MCF 10A (cell line): ENCODE results near the gene ATP5F1D. TPM values are rescaled to one million over a fixed set of nuclear protein-coding genes. Genes with fewer than 3 reads are reported as not detected.

ENCODE experiments used
- BruUV-seq: library from RNA; stranded (reverse); fragments of 400-500 nt; replicated peaks from 2 replicates; lab custom pipeline; 2021; lab: Mats Ljungman, UMichigan
- CTCF ChIA-PET: fragments of 300-600 bp; sonication (Branson Sonifier 250); formaldehyde crosslinking; extraction: SDS; loops from one replicate; lab custom pipeline; 2021; ENCODE audit warnings: antibody characterized with exemption, inconsistent platforms; lab: Yijun Ruan, JAX
- POLR2A ChIA-PET: fragments of 300-600, 350-650 bp; sonication (Branson Sonifier 250); formaldehyde crosslinking; extraction: SDS; loops from one replicate; lab custom pipeline; 2020; ENCODE audit warnings: antibody characterized with exemption, inconsistent platforms; lab: Yijun Ruan, JAX
- DNase-seq: peaks from one replicate; pipeline ENCODE4 v3.0.0-alpha.2; 2018; ENCODE audit not compliant: unreplicated experiment
- H3K27ac Mint-ChIP-seq: one replicate; pipeline ENCODE4 v1.8.0; 2022; ENCODE audit warnings: mild to moderate bottlenecking, low read depth, mixed read lengths; ENCODE audit not compliant: unreplicated experiment
- H3K27me3 Mint-ChIP-seq: one replicate; pipeline ENCODE4 v1.8.0; 2022; ENCODE audit warnings: mixed read lengths; ENCODE audit not compliant: insufficient read depth, unreplicated experiment
- H3K36me3 Mint-ChIP-seq: one replicate; pipeline ENCODE4 v1.8.0; 2022; ENCODE audit warnings: mild to moderate bottlenecking, moderate library complexity, mixed read lengths; ENCODE audit not compliant: insufficient read depth, unreplicated experiment
- H3K4me1 Mint-ChIP-seq: one replicate; pipeline ENCODE4 v1.8.0; 2022; ENCODE audit warnings: mixed read lengths; ENCODE audit not compliant: insufficient read depth, unreplicated experiment
- H3K4me3 Mint-ChIP-seq: one replicate; pipeline ENCODE4 v1.8.0; 2022; ENCODE audit warnings: mild to moderate bottlenecking, moderate library complexity, mixed read lengths; ENCODE audit not compliant: unreplicated experiment
- H3K9me3 Mint-ChIP-seq: one replicate; pipeline ENCODE4 v1.8.0; 2022; ENCODE audit warnings: mixed read lengths; ENCODE audit not compliant: unreplicated experiment
- CTCF ChIP-seq: fragments of 200-600 bp; IDR thresholded peaks from one replicate; pipeline ENCODE4 v1.8.0; 2022; ENCODE audit warnings: antibody characterized with exemption, mild to moderate bottlenecking; ENCODE audit not compliant: unreplicated experiment
- intact Hi-C: fragments of 100-400 bp; cut with micrococcal nuclease; formaldehyde crosslinking; loops from 2 replicates; pipeline ENCODE4 v1.14.1; 2022
- total RNA-seq: library from RNA; stranded (reverse); gene quantifications from 2 replicates; pipeline ENCODE4 v1.2.3, GENCODE V29; 2022

Gene ATP5F1D
- total RNA-seq, 1 experiment from 2014 or later = 258 TPM

GRCh38 chr19:1260749-1261537, 19.4 kb downstream of the ATP5F1D start:
- no peaks in the 10 kb centered on the region for H3K27me3 Mint-ChIP-seq
- ChIA-PET POLR2A (interaction anchor here (1.5 to 3.7 kb wide), 5 partner anchors 8 to 17 kb away, joined by 3 to 58 read pairs (median 21); partner anchors contain the start of genes CIRBP and FAM174C), CTCF (interaction anchor here (0.7 to 4.4 kb wide), 3 partner anchors 16 to 280 kb away, joined by 3 to 25 read pairs (median 3); no protein-coding TSS in a partner anchor)
- DNase-seq = peak; percentile 96
- TF ChIP-seq CTCF = no peak
- peak overlapping the region; percentile 94 for H3K27ac Mint-ChIP-seq
- H3K36me3 Mint-ChIP-seq = peaks cover 45% of the 10 kb centered on the region
- intact Hi-C loops = no loop called here
- peaks cover 38% of the 10 kb centered on the region for H3K4me1 Mint-ChIP-seq
- peak overlapping the region; percentile 71 for H3K4me3 Mint-ChIP-seq
- no peaks in the 10 kb centered on the region for H3K9me3 Mint-ChIP-seq
- BruUV-seq = no TSS peak

- peaks cover 38% of the 10 kb centered on the region for H3K4me1 Mint-ChIP-seq
These were observed 19.9 kb downstream of the ATP5F1D start for GRCh38 chr19:1261538-1261797.

DNA sequence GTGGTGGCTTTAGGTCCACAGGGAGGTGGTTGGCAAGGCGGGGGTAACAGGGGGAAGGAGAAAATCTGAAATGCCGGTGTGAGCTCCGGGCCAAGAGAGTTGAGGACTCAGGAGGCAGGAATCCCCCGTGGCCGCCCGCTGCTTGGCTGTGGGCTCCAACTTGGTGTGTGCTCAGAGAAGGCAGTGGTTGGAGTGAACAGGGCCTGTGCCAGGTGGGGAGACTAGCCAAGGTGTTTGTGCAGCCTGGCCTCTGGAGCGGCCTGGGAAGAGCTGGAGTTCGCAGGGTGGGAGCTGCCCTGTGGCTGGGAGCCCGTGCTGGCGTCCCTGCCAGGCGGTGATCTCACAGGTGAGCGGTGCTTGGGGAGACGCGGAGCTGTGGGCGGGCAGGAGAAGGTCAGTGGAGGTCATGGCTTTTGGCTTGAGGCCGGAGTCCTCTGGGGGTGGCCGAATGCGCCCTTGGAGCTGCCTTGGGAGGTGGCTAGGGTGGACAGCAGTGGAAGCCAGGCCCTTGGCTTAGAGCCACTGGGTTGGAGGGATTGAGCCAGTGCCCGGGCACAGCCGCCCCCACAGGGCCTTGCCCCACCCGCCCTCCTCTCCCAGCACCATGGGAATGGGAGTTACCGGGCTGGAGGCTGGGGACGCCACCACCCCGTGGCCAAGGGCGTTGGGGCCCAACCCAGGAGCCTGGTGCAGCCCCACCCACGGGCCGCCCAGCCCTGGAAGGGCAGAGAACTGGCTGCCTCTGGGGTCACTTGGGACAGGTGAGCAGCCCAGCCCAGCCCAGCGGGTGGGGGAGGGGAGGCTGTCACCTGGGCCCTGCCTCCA, 20.5 kb downstream of the ATP5F1D start:
- H3K27me3 Mint-ChIP-seq = no peaks in the 10 kb centered on the region
- intact Hi-C loops = no loop called here
- no peaks in the 10 kb centered on the region for H3K9me3 Mint-ChIP-seq
- H3K27ac Mint-ChIP-seq = peak overlapping the region; percentile 94
- H3K36me3 Mint-ChIP-seq = peaks cover 37% of the 10 kb centered on the region
- BruUV-seq = no TSS peak
- DNase-seq = peak; percentile 90
- no peak for TF ChIP-seq CTCF
- POLR2A ChIA-PET = interaction anchor here (0.6 to 3.7 kb wide), 9 partner anchors 7 to 232 kb away, joined by 3 to 58 read pairs (median 7); partner anchors contain the start of genes ATP5F1D, CIRBP and FAM174C
- peak overlapping the region; percentile 71 for H3K4me3 Mint-ChIP-seq
- peaks cover 38% of the 10 kb centered on the region for H3K4me1 Mint-ChIP-seq
- CTCF ChIA-PET = interaction anchor here (0.7 to 4.4 kb wide), 4 partner anchors 17 to 281 kb away, joined by 3 to 25 read pairs (median 3); no protein-coding TSS in a partner anchor

More at GRCh38 chr19:1261538-1261797, 19.9 kb downstream of the ATP5F1D start:
- no TSS peak for BruUV-seq
- Mint-ChIP-seq H3K36me3 (peaks cover 42% of the 10 kb centered on the region), H3K9me3 (no peaks in the 10 kb centered on the region), H3K27ac (peak overlapping the region; percentile 94), H3K4me3 (peak overlapping the region; percentile 71), H3K27me3 (no peaks in the 10 kb centered on the region)
- peak; percentile 10 for TF ChIP-seq CTCF
- intact Hi-C loops = no loop called here
- DNase-seq = no peak
- POLR2A ChIA-PET = interaction anchor here (0.9 to 3.7 kb wide), 6 partner anchors 8 to 17 kb away, joined by 3 to 58 read pairs (median 14); partner anchors contain the start of genes CIRBP and FAM174C
- CTCF ChIA-PET = interaction anchor here (0.7 to 4.4 kb wide), 3 partner anchors 17 to 280 kb away, joined by 3 to 25 read pairs (median 3); no protein-coding TSS in a partner anchor
